Activated CD4-positive, alpha-beta T cell treated with anti-CD3 and anti-CD28 coated beads, Interleukin-2, Interleukin-4, amounts not matched to agents 100 ng/mL and 50 ng/mL, durations not matched to agents 16 hours and 8 hours (primary cell): ENCODE results near the gene MAN1C1.
"Not testable (repeated sequence)": the region's sequence is repeated elsewhere in the genome, so short reads cannot be mapped to it uniquely, and the experiment has no call there.

Experiments
- DNase-seq: peaks from one replicate; pipeline ENCODE4 v3.0.0-alpha.2; 2020; ENCODE audit warnings: low spot score

MAN1C1 gene

DNA sequence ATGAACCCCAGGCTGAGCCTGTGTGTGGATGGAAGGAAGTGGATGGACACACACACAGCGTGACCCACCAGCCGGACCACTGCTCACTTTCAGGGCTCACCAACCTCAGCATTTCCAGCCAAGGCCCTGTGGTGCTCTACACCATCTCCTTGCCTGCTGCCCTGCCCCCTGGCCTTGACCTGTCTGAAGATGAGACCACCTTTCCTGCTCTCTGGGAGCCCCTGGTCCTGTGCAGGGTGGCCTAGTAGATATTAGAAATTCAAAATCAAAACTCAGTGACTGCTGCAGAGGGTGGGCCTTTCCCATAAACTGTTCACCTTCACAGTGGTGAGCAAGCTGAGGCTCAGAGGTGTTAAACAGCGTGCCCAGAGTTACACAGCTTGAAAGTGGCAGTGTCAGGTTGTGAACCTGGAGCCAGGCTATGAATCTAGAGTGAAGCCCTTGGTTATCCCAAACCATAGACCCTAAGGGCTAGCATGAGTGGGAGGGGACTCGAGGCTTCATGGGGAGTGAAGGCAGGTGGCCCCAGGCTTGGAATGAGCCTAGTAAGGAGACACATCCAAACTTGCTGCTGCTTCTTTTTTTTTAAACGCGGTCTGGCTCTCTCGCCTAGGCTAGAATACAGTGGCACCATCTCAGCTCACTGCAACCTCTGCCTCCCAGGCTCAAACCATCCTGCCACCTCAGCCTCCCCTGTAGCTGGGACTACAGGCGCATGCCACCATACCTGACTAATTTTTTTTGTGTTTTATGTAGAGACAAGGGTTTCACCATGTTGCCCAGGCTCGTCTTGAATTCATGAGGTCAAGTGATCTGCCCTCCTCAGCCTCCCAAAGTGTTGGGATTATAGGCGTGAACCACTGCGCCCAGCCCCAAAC is 41.5 kb downstream of the MAN1C1 start:
- DNase-seq: no peak

DNA sequence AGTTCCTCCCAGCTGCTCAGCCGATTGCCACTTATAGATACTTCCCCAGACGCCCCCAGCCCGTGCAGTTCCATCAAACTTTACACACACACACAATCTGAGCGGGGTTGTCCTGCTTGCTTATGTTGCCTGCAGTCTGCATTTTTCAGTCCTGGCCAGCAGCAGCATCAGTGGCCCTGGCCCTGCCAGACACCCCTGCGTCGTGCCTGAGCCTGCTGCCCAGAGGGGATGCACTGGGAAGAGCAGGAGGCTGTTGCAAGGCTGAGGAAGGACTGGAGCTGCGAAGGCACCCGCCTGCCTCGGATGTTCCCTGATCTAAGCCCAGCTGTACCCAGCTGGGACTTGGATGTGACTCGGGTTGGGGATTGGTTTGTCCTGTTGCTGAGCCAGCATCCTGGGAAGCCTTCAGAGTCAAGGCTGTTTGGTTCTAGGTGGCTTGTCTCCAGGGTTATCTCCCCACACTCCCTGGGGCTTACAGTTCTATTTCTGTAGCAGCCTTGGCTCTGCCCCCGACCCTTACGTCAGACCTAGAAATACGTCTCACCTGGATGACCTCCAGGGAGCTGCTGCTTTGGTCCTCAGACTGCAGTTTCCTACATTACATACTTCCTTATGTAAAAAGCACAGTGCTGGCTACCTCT is 42.3 kb downstream of the MAN1C1 start:
- no peak for DNase-seq

DNA sequence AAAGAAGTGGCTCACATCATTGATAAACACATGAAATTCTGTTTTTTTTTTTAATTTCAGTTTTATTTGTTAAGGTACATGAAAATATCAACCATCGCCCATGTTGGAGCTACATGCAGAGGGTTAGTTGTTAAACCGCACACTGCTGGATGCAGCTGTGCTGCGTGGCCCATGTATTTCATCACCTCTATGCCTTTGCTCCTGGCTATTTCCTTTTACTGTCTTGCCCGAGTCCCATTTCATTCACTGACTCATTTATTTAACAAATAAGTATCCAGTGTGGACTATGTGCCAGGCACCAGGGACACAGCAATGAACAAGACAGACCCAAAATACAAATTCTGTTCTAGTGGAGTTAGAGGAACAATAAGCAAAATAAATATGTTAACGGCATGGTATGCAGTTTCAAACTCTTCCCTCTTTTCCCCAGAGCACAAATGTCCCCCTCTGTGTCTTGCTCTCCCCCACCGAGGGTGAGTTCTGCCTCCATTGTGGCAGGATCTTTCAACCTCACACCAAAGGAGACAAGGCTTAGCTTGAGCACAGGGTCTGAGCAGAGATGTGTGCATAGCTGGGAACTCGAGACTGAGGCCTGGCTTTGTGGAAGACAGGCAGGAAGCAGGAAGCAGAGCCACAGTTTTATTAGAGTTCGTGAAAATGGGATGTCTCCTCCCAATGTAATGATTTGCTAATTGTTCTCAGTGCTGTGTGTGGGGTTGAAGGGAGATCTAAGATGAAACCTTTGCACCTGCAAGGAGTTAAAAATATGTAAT is 44.6 kb downstream of the MAN1C1 start:
- no peak for DNase-seq

DNA sequence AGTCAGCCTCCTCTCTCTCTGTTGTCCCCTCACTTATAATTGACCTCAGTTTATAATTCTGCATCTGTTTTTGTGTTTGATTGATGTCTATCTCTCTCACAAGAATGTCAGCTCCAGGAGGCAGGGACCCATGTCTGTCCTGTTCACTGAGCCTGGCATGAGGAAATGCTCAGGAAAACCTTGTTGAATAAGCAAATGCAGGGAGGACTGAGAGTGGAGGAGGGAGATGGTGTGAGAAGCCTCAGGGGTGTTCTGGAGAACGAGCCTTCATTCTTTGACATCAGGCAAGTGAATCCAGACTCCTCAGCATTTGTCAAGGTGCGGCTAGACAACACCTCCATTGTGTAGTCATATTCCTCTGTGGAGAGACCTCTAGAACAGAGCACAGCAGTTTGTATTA is 45.5 kb downstream of the MAN1C1 start:
- no peak for DNase-seq

DNA sequence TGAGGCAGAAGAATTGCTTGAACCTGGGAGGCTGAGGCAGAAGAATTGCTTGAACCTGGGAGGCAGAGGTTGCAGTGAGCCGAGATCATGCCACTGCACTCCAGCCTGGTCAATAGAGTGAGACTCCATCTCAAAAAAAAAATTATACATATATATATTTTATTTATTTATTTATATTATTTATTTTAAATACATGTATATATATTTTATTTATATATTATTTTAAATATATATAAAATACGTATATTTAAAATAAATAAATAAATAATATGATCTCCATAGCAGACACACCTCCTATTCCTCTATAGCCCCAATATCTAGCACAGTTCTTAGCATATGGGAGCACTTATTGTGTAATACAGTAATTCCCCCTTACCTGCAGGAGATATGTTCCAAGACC is 46.4 kb downstream of the MAN1C1 start:
- DNase-seq: not testable (repeated sequence)

DNA sequence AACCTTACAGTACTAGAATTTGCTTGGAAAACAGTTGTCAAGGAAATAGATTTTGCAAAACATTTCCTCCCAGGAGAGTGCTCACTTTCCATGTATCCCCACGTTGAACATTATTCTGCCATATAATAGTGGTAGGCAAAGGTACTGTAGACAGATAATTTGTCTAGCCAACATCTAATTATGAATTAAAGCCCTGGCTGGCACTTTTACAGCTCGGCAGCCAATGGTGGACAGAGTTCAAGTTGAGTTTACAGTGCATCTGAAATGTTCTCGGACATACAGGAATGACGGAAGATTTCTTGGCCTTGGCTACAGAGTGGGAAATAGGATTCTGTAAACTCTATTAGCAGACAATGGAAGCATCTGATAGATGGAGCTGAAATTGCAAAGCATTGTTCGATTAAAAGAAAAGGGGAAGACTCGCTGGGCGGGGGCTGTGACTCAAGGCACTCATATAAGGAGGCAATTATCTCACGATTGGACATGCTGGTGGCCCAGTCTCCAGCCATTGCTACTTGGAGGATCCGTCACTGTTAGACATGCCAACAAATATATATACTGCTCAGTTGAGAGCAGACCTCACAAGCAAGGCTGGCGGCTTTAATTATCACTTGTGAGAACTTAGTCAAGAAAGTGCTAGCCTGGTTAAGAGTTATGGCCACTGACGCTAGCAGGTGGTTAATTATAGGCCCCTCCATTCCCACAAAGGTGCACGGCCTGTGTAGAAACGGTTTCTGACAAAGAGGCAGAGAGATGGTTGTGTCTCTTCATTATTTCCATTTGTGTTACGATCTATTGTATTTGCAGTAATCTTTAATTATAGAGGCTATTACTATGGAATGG is 48.0 kb downstream of the MAN1C1 start:
- DNase-seq: no peak

DNA sequence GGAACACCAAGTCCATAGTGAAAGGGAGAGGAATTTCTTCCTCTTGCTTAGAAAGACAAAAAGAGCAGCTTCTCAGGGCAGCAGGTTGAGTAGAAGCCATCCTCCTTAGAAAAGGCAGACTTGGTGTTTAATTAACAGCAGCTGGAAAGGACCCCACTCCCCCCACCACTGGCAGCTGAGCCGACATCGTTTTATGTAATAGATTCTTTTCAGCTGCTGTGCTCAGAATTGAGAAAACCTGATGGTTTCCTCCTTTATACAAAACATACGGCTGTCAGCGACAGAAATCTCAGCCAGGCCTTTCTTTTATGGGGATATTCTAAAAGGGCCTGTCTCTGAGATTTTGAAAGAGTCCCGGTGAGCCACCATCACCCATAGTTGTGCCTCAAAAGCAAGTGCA is 49.9 kb downstream of the MAN1C1 start:
- DNase-seq: no peak

DNA sequence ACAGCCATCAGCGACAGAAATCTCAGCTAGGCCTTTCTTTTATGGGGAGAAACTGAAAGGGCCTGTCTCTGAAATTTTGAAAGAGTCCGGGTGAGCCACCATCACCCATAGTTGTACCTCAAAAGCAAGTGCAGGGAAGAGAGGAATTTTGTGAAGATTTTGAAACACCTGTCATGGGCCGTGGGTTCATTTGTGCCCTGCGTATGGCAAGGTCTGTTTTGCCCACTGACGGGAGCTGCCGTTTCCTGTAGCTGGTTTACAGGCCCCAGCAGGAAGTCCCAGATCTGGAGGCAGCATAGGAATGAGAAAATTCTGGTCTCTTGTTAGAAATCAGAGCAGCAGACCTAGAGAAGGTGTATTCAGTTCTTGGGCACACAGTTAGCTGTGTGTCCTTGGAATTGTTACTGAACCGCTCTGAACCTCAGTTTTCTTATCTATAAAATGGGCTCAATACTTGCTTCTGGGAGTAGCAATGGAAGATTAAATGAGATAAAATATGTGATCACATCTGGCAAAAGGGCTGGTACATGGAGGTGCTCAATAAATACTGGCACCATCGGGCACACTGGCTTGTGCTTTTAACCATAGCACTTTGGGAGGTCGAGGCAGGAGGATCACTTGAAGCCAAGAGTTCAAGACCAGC is 52.5 kb downstream of the MAN1C1 start:
- no peak for DNase-seq

DNA sequence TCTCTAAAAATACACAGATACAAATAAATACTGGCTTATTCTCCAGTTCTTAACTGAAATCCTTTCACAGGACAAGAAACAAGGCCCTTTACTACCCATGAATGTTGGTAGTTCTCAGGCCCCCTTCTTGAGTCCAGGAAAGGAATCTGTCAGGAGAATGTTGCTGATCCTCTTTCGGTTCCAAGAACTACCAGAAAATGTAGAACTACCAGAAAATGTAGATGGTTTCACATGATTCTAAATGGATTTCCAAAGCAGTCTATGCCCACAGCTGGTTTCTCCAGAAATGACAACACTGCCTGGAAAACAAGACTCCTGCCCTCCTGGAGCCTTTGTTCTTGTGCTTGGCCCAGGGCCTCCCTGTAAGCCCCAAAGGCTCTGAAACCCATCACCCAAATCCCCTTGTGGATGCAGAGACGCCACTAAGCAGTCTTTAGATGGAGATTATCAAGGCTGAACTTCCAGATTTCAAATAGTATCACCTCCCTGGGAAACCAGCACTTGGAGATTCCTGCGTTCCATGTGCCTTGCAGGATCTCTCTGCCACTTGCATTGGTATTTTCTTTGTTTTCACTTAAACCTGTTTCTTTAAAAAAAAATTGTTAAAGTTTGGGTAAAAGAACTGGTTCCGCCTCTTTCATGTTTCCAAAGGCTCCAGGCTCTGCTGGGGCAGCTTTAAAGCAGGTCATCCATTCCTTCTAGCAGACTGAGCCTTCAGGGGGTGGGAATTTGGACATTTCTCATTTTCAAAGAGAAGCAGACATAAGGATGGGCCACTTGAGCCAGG is 53.4 kb downstream of the MAN1C1 start:
- DNase-seq: no peak

DNA sequence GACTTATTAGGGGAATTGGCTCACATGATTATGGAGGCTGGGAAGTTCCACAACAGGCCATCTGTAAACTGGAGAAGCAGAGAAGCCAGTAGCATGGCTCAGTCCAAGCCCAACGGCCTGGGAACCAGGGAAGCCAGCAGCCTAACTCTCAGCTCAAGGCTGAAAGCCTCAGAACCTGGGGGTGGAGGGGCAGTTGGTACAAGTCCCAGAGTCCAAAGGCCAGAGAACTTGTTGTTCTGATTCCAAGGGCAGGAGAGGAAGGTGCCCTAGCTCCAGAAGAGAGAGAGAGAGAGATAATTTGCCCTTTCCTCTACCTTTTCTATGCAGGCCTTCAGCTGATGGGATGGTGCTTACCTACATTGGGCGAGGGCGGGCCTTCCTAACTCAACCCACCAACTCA is 55.3 kb downstream of the MAN1C1 start:
- DNase-seq: no peak

DNA sequence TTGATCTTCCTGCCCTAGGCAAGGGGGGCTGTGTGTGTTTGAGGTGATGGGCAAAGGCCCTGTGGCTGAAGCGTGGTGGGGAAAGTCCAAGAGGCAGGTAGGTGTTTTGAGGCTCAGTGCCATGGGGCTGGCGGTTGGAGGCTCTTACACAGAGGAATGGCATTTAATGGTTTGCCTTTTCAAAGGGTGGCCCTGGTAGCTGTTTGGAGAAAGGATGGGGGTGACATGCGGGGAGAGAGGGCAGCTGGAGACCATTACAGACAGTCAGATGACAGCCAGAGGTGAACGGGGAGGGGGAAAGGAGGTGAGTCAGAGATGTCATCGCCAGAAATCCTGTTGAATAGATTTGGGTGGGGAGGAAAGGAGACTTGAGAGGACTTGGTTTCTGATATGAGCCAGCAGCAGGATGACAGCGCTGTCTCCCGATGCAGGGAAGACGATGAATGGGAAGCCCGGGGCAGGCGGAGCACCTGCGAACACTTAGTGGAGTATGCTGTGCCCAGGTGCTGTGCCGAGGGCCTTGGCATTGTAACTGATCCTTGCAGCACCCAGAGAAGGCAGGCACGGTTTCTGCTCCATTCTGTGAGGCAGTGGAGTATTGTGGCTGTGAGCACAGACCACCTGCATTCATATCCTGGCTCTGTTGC is 56.3 kb downstream of the MAN1C1 start:
- no peak for DNase-seq

DNA sequence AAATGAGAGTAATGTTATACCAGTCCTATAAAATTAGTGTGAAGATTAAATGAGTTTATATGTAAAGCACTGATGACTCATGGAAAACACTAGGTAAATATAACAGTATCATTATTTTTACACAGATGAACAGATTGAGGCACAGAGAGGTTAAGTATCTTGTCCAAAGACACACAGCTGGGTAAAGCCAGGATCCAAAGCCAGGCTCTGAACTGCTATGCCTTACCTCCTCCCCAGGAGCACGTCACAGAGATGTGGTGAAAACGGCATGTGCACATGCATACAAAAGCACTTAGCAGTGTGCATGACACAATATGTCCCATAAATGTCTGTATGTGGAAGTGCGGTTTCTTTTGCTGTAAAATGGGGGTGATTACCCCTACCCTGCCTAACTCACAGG is 56.9 kb downstream of the MAN1C1 start:
- DNase-seq: no peak

DNA sequence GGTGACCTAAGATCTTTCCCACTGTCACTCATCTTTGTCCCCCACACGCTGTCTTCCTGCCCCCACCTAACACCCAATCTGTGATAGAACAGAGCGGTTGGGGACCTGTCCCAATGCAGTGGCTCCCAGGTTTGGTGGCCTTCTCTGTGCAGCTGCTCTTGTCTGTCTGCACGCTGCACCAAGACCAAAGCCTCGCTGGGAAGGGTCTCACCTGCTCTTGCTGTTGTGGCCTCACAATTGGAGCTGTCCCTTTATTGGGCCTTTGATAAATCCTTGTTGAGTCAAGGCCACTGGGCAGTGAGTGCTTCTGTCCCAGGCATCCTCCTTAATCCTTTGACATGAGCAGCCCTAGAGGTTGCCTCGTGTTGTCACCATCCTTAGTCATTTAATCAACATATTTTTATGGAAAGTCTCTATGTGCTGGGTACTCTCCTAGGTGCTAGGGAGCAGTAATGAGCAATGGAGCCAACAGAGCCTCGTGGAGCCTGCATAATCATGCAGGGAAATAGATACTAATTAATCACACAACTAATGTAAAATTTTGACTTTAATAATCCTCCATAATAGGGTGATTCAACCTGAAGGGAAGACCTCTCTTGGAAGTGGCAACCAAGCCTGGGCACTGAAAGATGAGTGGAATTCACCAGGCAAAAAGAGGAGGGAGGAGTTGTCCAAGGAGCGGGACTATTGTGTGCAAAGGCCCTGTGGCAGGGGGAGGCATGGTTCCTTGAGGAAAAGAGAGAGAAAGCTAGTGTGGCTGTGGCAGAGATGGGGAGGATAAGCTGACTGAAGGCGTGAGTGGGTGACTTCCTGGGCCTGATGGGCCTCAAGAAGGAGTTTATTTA is 57.6 kb downstream of the MAN1C1 start:
- DNase-seq: no peak

DNA sequence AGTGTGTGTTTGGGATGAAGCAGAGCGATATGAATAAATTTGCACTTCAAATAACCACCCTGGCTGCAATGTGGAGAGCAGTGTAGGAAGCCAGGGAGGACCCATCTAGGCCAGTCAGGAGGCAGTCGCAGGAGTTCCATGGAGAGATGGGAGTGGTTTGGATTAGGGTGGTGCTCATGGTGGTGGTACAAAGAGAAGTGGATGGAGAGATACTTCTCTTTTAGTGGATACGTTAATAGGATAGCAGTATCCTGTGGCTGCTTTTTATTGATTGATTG is 58.2 kb downstream of the MAN1C1 start:
- DNase-seq: no peak

DNA sequence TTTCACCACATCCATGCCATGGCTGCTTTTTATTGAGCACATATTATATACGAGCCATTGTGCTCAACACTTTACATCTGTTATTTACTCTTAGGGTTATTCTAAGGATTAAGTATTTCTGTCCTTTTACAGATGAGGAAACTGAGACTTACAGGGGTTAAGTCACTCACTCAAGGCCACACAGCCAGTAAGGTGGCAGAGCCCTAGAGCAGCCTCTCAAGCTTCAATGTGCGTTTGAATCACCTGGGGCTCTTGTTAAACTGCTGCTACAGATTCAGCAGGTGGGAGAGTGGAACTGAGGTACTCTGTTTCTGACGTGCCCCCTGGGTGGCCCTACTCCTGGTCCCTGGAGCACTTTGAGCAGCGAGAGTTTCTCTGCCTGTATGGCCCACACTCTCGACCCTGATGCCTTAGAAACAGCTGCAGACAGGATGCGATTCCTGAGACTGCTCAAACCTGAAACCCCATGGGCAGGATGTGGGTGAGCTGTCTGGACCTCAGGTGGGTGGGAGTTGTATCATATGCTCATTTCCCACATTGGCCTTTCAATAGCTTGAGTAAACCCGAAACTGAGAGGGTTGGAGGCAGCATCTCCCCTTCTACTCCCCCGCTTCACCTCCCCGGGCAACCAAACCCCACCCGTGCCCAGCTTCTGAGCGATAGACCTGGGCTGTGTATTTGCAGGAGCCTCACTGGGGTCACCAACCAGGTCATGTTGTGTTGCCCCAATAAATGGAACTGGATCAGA is 59.3 kb downstream of the MAN1C1 start:
- peak; percentile 90 for DNase-seq

DNA sequence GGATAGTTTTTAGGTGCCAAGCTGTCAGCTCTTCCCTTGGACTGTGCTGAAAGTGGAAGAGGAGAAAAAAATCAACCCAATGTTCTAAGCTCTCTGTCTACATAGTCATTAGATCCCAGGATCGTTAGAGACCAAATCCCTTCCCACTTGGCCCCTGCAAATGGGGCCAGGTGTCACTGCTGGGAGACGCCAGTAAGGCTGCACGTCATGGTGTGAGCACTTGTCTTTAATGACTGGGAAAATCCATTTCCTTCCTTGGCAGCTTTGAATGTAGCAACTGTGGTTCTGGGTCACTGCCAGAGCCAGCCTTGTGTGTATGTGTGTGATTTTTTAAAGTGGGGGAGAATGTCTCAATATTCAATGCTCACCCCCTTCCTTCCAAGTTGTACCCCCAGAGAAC is 59.9 kb downstream of the MAN1C1 start:
- DNase-seq: no peak

DNA sequence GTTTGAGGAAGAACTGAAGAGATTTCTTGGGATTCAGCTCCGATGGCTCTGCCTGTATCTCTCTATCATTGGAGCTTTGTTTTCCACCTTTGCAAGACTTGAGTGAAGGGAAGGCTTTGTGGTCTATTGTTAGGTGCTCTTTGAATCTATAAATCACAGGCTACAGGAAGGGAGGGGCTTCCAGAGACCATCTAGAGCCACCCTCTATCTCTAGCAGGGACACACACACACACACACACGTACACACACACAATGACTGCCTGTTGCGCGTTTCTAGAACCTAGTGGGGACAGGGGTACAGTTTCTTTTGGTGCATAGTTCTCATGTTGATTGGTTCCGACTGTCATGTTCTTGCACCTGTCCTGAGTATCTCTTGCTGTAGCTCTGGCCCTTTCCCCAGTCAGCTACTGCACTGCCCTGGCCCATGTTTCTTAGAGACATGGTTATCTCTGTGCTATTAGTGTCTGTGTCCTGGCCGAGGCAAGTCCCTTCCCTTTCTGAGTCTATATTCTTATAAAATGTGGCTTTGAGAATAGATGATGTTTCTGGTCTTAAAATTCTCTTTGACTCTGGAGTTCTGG is 60.7 kb downstream of the MAN1C1 start:
- DNase-seq: no peak

DNA sequence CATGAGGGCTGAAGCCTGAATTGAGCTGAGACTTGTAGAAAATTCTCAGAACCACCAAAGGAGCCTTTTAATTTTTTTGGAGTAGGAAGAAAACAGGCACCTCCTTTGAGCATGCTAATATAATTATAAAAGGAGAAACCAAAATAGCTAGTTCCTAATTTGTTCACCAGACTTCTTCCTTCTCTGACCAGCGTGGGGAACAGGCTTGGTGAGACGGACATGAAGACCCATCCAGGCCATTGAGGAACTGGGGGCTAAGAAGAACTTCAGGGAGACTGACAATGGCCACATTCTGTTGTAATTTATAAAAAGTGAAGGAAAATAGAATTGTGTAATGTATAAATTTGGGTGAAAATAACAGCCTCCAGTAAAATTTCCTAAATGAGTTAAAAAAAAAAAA is 62.6 kb downstream of the MAN1C1 start:
- DNase-seq: no peak
